Fibroblast of lung (primary cell): ENCODE measurements around the gene PPIL6. TPM values are rescaled to one million over a fixed set of nuclear protein-coding genes. Genes with fewer than 3 reads are reported as not detected.
A peak's percentile ranks its signal among the peaks of the same experiment; 100 is the strongest.

Experiments used
- DNase-seq, 2 donors: peaks; one replicate each; pipeline versions ENCODE4 v3.0.0 to v3.0.0-alpha.2; 2010; ENCODE audit warnings: low read depth in 2 of 2
- H2AFZ ChIP-seq: 2 replicates; pipeline ENCODE4 v1.5.1; 2012; ENCODE audit warnings: low read length, control low read depth, inconsistent platforms
- H3K27ac ChIP-seq: 2 replicates; pipeline ENCODE4 v1.5.1; 2011; ENCODE audit warnings: low read length, control low read depth; ENCODE audit not compliant: insufficient read depth
- H3K27me3 ChIP-seq: 2 replicates; pipeline ENCODE4 v1.5.1; 2011; ENCODE audit warnings: mild to moderate bottlenecking, low read length; ENCODE audit not compliant: control insufficient read depth, insufficient read depth
- H3K36me3 ChIP-seq: 2 replicates; pipeline ENCODE4 v1.5.1; 2011; ENCODE audit warnings: low read length; ENCODE audit not compliant: control insufficient read depth, insufficient read depth
- H3K4me1 ChIP-seq: 2 replicates; pipeline ENCODE4 v1.5.1; 2011; ENCODE audit warnings: low read length; ENCODE audit not compliant: control insufficient read depth, insufficient read depth; ENCODE audit errors: extremely low read depth
- H3K4me2 ChIP-seq: 2 replicates; pipeline ENCODE4 v1.5.1; 2011; ENCODE audit warnings: low read length, control low read depth; ENCODE audit not compliant: insufficient read depth; ENCODE audit errors: extremely low read depth
- H3K4me3 ChIP-seq, 4 experiments: fragments of 200-600 bp in 1 of 4; sonication (generic) in 1 of 4; replicated peaks in 1 of 4; 2 replicates each; pipeline ENCODE4 v1.5.1; 2011 to 2016; ENCODE audit warnings: low read length in 4 of 4, low read depth in 3 of 4, mild to moderate bottlenecking in 3 of 4, control low read depth in 2 of 4, inconsistent platforms in 1 of 4, mixed read lengths in 1 of 4; ENCODE audit not compliant: insufficient read depth in 1 of 4; ENCODE audit errors: control extremely low read depth in 1 of 4
- H3K79me2 ChIP-seq: 2 replicates; pipeline ENCODE4 v1.5.1; 2012; ENCODE audit warnings: mild to moderate bottlenecking, low read length, inconsistent platforms; ENCODE audit not compliant: control insufficient read depth, insufficient read depth
- H3K9ac ChIP-seq: 2 replicates; pipeline ENCODE4 v1.5.1; 2011; ENCODE audit warnings: mild to moderate bottlenecking, low read length, control low read depth; ENCODE audit not compliant: insufficient read depth
- H3K9me3 ChIP-seq: 2 replicates; pipeline ENCODE4 v1.5.1; 2012; ENCODE audit warnings: low read depth, low read length; ENCODE audit not compliant: control insufficient read depth, insufficient read depth
- H4K20me1 ChIP-seq: 2 replicates; pipeline ENCODE4 v1.5.1; 2011; ENCODE audit warnings: low read length; ENCODE audit not compliant: control insufficient read depth, insufficient read depth; ENCODE audit errors: extremely low read depth
- CTCF ChIP-seq, 2 donors: IDR thresholded peaks in 1 of 2; conservative IDR thresholded peaks in 1 of 2; 1 replicate in 1 of 2; 2 replicates in 1 of 2; pipeline ENCODE4 v1.5.1; 2011 to 2012; ENCODE audit warnings: low read length in 2 of 2, control low read depth in 1 of 2, inconsistent platforms in 1 of 2, low read depth in 1 of 2, mild to moderate bottlenecking in 1 of 2
- EZH2 ChIP-seq: IDR thresholded peaks from 2 replicates; pipeline ENCODE4 v1.5.1; 2012; ENCODE audit warnings: low read length, control low read depth, mild to moderate bottlenecking; ENCODE audit errors: missing control alignments
- polyA plus RNA-seq, 2 donors: library from polyadenylated mRNA; depleted of rRNA in 1 of 2; stranded (reverse) in 1 of 2; unstranded in 1 of 2; fragments of >200 nt; gene quantifications; 2 replicates each; pipeline ENCODE4 v1.2.1, GENCODE V29; 2011 to 2012; ENCODE audit warnings: missing spikeins in 1 of 2
- total RNA-seq: library from RNA; depleted of rRNA; stranded (reverse); fragments of >200 nt; gene quantifications from 2 replicates; pipeline ENCODE4 v1.2.1, GENCODE V29; 2014

Gene PPIL6
- total and polyA plus RNA-seq, 2 donors (not counting 1 experiment from before 2014, with no cell fraction given): 0.78 to 5.0 TPM

DNA sequence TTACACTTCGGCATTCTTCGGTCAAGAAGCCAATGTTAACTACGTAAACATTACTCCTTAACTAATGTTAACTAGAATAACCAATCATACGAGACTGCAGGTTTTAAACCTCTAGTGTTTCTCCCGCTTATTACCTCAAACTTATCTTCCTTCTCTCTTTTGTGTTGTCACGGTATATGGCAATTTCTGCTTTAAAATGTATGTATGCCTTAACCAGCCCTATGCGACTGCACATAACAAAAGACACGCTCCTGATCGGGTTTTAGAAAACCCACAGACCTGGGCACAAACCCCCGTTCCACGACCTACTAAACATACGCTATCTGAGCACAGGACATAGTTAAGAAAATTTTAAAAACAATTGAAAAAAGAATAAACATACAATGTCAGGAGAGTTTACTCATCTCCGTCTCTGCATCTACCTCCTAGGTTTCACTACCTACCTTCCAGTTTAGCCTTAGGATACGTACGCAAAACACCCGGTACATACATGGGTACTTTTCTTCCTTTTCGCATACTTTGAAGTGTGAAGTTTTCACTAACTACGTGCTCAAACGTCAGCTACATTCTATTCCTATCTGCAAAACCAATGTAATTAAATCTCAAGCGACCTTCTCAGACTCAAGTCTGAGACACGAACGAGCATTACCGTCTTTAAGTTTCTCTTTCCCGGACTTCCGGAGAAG, 59.2 kb downstream of the PPIL6 start:
- peaks cover 2% of the 10 kb centered on the region for H4K20me1 ChIP-seq
- H3K27me3 ChIP-seq: no peaks in the 10 kb centered on the region
- H2AFZ ChIP-seq: no peak overlapping the region
- DNase-seq: peak; percentile 28 to 39
- H3K36me3 ChIP-seq: peaks cover 7% of the 10 kb centered on the region
- H3K9me3 ChIP-seq: no peaks in the 10 kb centered on the region
- H3K4me2 ChIP-seq: peak overlapping the region; percentile 72
- peak overlapping the region; percentile 84 to 97 (median 94) for H3K4me3 ChIP-seq
- H3K9ac ChIP-seq: peak overlapping the region; percentile 99
- H3K27ac ChIP-seq: peak overlapping the region; percentile 100
- H3K79me2 ChIP-seq: peaks cover 53% of the 10 kb centered on the region
- peaks cover 4% of the 10 kb centered on the region for H3K4me1 ChIP-seq
- no peak for TF ChIP-seq CTCF (conservative IDR thresholded peaks at IDR 0.05 in 1 of 2, IDR thresholded peaks at IDR 0.05 in 1 of 2; ENCODE audit: low read depth in 1 of 2, low read length in 2 of 2)
- TF ChIP-seq EZH2: no peak

- H3K4me2 ChIP-seq: peak overlapping the region; percentile 97
- H3K9ac ChIP-seq: no peak overlapping the region
- peaks cover 10% of the 10 kb centered on the region for H3K36me3 ChIP-seq
- no peak overlapping the region for H3K27ac ChIP-seq
- peaks cover 4% of the 10 kb centered on the region for H3K4me1 ChIP-seq
- peaks cover 2% of the 10 kb centered on the region for H4K20me1 ChIP-seq
- H2AFZ ChIP-seq: no peak overlapping the region
- DNase-seq: peak in 1 of 2 donors; percentile 70
- no peaks in the 10 kb centered on the region for H3K9me3 ChIP-seq
- no peaks in the 10 kb centered on the region for H3K27me3 ChIP-seq
- peak overlapping the region; percentile 84 to 97 (median 94) for H3K4me3 ChIP-seq
- TF ChIP-seq EZH2 (no peak), CTCF (conservative IDR thresholded peaks at IDR 0.05 in 1 of 2, IDR thresholded peaks at IDR 0.05 in 1 of 2; ENCODE audit: low read depth in 1 of 2, low read length in 2 of 2) (no peak)
- H3K79me2 ChIP-seq: peaks cover 56% of the 10 kb centered on the region
Measured at GRCh38 chr6:109379711-109380110, 60.7 kb downstream of the PPIL6 start.

DNA sequence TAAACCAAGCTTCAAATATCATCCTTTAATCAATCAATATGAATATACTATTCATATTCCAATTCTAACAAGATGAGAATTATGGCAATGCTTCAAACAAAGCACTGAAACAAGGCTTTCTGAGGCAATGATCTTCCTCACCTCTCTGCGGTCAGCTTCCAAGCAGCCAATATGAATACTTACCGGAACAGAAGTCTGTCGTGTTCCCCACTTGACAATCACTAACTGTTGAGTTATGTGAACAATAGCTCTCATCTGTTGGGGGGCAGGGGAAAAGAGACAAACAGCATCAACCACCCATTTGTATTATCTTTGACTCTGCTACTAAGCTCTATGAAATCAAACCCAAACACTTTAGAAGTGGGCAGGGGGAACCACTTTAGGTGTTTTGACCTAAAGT, 62.7 kb downstream of the PPIL6 start:
- Histone ChIP-seq H3K4me3 (no peak overlapping the region), H3K4me2 (no peak overlapping the region), H2AFZ (no peak overlapping the region), H3K79me2 (peaks cover 62% of the 10 kb centered on the region), H3K9me3 (no peaks in the 10 kb centered on the region), H3K4me1 (peaks cover 4% of the 10 kb centered on the region), H3K27me3 (no peaks in the 10 kb centered on the region), H3K36me3 (peaks cover 14% of the 10 kb centered on the region), H4K20me1 (peaks cover 2% of the 10 kb centered on the region), H3K27ac (no peak overlapping the region), H3K9ac (no peak overlapping the region)
- no peak for DNase-seq
- TF ChIP-seq EZH2: no peak
- no peak for TF ChIP-seq CTCF (conservative IDR thresholded peaks at IDR 0.05 in 1 of 2, IDR thresholded peaks at IDR 0.05 in 1 of 2; ENCODE audit: low read depth in 1 of 2, low read length in 2 of 2)
